WTC11 (cell line): Measurements from ENCODE around the gene FOXN3. TPM values are rescaled to one million over a fixed set of nuclear protein-coding genes. Genes with fewer than 3 reads are reported as not detected.
A peak's percentile ranks its signal among the peaks of the same experiment; 100 is the strongest.

ENCODE experiments used
- ATAC-seq: fragments of 200-7000 bp; cut with Tn5 transposase; 2 replicates; pipeline ENCODE4 v1.10.0; 2021; ENCODE audit warnings: mild to moderate bottlenecking, moderate library complexity
- CTCF ChIA-PET: fragments of 300-600 bp; sonication (Branson Sonifier 250); formaldehyde crosslinking; loops from one replicate; lab custom pipeline; 2021; ENCODE audit warnings: antibody characterized with exemption; lab: Charles Lee
- POLR2A ChIA-PET: fragments of 350-600 bp; sonication (Branson Sonifier 250); formaldehyde crosslinking; loops from one replicate; lab custom pipeline; 2021; ENCODE audit warnings: antibody characterized with exemption; lab: Charles Lee
- DNase-seq: peaks from one replicate; pipeline ENCODE4 v3.0.0; 2021; ENCODE audit warnings: low spot score
- H3K27ac Mint-ChIP-seq: 2 replicates; pipeline ENCODE4 v1.8.0; 2021; ENCODE audit warnings: mixed read lengths
- H3K27me3 Mint-ChIP-seq: 2 replicates; pipeline ENCODE4 v1.8.0; 2021; ENCODE audit warnings: low read depth, mild to moderate bottlenecking, moderate library complexity, mixed read lengths
- H3K36me3 Mint-ChIP-seq: 2 replicates; pipeline ENCODE4 v1.8.0; 2021; ENCODE audit warnings: mixed read lengths
- H3K4me1 Mint-ChIP-seq: 2 replicates; pipeline ENCODE4 v1.8.0; 2022; ENCODE audit warnings: mixed read lengths
- H3K4me3 Mint-ChIP-seq: 2 replicates; pipeline ENCODE4 v1.8.0; 2021; ENCODE audit warnings: mild to moderate bottlenecking, moderate library complexity, mixed read lengths
- H3K9me3 Mint-ChIP-seq: 2 replicates; pipeline ENCODE4 v1.8.0; 2021; ENCODE audit warnings: mixed read lengths
- CDX4 ChIP-seq: fragments of 250-450 bp; sonication (Bioruptor Pico); IDR thresholded peaks from 2 replicates; pipeline ENCODE4 v1.9.0; 2021; ENCODE audit warnings: moderate library complexity, mild to moderate bottlenecking, inconsistent platforms, borderline replicate concordance
- CREB1 ChIP-seq: sonication (generic); formaldehyde crosslinking; IDR thresholded peaks from 2 replicates; pipeline ENCODE4 v1.8.0; 2023; ENCODE audit warnings: mild to moderate bottlenecking, missing genetic modification reagents
- E2F5 ChIP-seq: sonication (generic); formaldehyde crosslinking; IDR thresholded peaks from 2 replicates; pipeline ENCODE4 v1.8.1; 2022; ENCODE audit warnings: mild to moderate bottlenecking, moderate library complexity, missing genetic modification reagents
- ELF4 ChIP-seq: sonication (generic); formaldehyde crosslinking; IDR thresholded peaks from 2 replicates; pipeline ENCODE4 v1.8.1; 2022; ENCODE audit warnings: low read depth, mild to moderate bottlenecking, moderate library complexity, missing genetic modification reagents
- ERG ChIP-seq: fragments of 250-450 bp; sonication (Bioruptor Pico); IDR thresholded peaks from 2 replicates; pipeline ENCODE4 v1.8.0; 2021; ENCODE audit warnings: mild to moderate bottlenecking
- ETV6 ChIP-seq: sonication (generic); formaldehyde crosslinking; IDR thresholded peaks from 2 replicates; pipeline ENCODE4 v1.8.1; 2022; ENCODE audit warnings: mild to moderate bottlenecking, missing genetic modification reagents
- FOXJ3 ChIP-seq: sonication (generic); formaldehyde crosslinking; IDR thresholded peaks from 2 replicates; pipeline ENCODE4 v1.9.0; 2021; ENCODE audit warnings: missing genetic modification reagents, mild to moderate bottlenecking, borderline replicate concordance
- FOXP4 ChIP-seq: sonication (generic); formaldehyde crosslinking; IDR thresholded peaks from 2 replicates; pipeline ENCODE4 v1.8.0; 2022; ENCODE audit warnings: mild to moderate bottlenecking, missing genetic modification reagents
- HMGA2 ChIP-seq: fragments of 250-450 bp; sonication (Bioruptor Pico); IDR thresholded peaks from 2 replicates; pipeline ENCODE4 v1.4.0; 2021; ENCODE audit warnings: mild to moderate bottlenecking, moderate library complexity
- MXD4 ChIP-seq: fragments of 250-450 bp; sonication (Bioruptor Pico); IDR thresholded peaks from 2 replicates; pipeline ENCODE4 v1.8.0; 2021; ENCODE audit warnings: mild to moderate bottlenecking, moderate library complexity, borderline replicate concordance
- NR3C1 ChIP-seq: sonication (generic); formaldehyde crosslinking; conservative IDR thresholded peaks from 2 replicates; pipeline ENCODE4 v1.8.1; 2023; ENCODE audit warnings: low read depth, mild to moderate bottlenecking, missing genetic modification reagents
- PRDM15 ChIP-seq: sonication (generic); formaldehyde crosslinking; IDR thresholded peaks from 2 replicates; pipeline ENCODE4 v1.8.0; 2022; ENCODE audit warnings: missing genetic modification reagents
- PRRX2 ChIP-seq: fragments of 250-450 bp; sonication (Bioruptor Pico); IDR thresholded peaks from 2 replicates; pipeline ENCODE4 v1.8.0; 2021; ENCODE audit warnings: mild to moderate bottlenecking
- RORB ChIP-seq: fragments of 250-450 bp; sonication (Bioruptor Pico); IDR thresholded peaks from 2 replicates; pipeline ENCODE4 v1.9.0; 2021; ENCODE audit warnings: mild to moderate bottlenecking
- TCF7 ChIP-seq: sonication (generic); formaldehyde crosslinking; IDR thresholded peaks from 2 replicates; pipeline ENCODE4 v1.8.0; 2022; ENCODE audit warnings: mild to moderate bottlenecking, low read depth, missing genetic modification reagents, moderate library complexity
- TEAD1 ChIP-seq: sonication (generic); formaldehyde crosslinking; IDR thresholded peaks from 2 replicates; pipeline ENCODE4 v1.8.0; 2022; ENCODE audit warnings: mild to moderate bottlenecking, missing genetic modification reagents
- USF1 ChIP-seq: sonication (generic); formaldehyde crosslinking; IDR thresholded peaks from 2 replicates; pipeline ENCODE4 v1.8.0; 2022; ENCODE audit warnings: mild to moderate bottlenecking, missing genetic modification reagents
- USF2 ChIP-seq: sonication (generic); formaldehyde crosslinking; IDR thresholded peaks from 2 replicates; pipeline ENCODE4 v1.8.1; 2023; ENCODE audit warnings: mild to moderate bottlenecking, missing genetic modification reagents, moderate library complexity
- ZNF425 ChIP-seq: fragments of 250-450 bp; sonication (Bioruptor Pico); conservative IDR thresholded peaks from 2 replicates; pipeline ENCODE4 v1.9.0; 2021; ENCODE audit warnings: mild to moderate bottlenecking
- ZNF671 ChIP-seq: fragments of 250-450 bp; sonication (Bioruptor Pico); IDR thresholded peaks from 2 replicates; pipeline ENCODE4 v1.8.0; 2021; ENCODE audit warnings: mild to moderate bottlenecking
- ZSCAN18 ChIP-seq: fragments of 250-450 bp; sonication (Bioruptor Pico); IDR thresholded peaks from 2 replicates; pipeline ENCODE4 v2.1.2; 2022; ENCODE audit warnings: mild to moderate bottlenecking, moderate library complexity
- total RNA-seq: library from RNA; stranded (reverse); gene quantifications from 3 replicates; pipeline ENCODE4 v1.2.3, GENCODE V29; 2021

Gene FOXN3
- total RNA-seq, 1 experiment from 2014 or later, result 170 TPM

GRCh38 chr14:89167705-89168104, 249.3 kb downstream of the FOXN3 start:
- TF ChIP-seq E2F5 (CRISPR knock-in tag) (no peak), RORB (CRISPR knock-in tag) (no peak), PRDM15 (CRISPR knock-in tag) (no peak), ERG (no peak), USF2 (no peak), FOXP4 (CRISPR knock-in tag) (no peak), ZNF671 (no peak), NR3C1 (no peak), CREB1 (CRISPR knock-in tag) (no peak), MXD4 (CRISPR knock-in tag) (no peak), ETV6 (CRISPR knock-in tag) (no peak), HMGA2 (CRISPR knock-in tag) (no peak), TEAD1 (no peak), FOXJ3 (no peak), TCF7 (CRISPR knock-in tag) (no peak), CDX4 (CRISPR knock-in tag) (no peak), PRRX2 (no peak), ELF4 (CRISPR knock-in tag) (no peak)
- Mint-ChIP-seq H3K27me3 (no peaks in the 10 kb centered on the region), H3K4me1 (peaks cover 15% of the 10 kb centered on the region), H3K9me3 (peaks cover 18% of the 10 kb centered on the region), H3K4me3 (no peak overlapping the region), H3K36me3 (peaks cover 53% of the 10 kb centered on the region), H3K27ac (no peak overlapping the region)
- DNase-seq (no peak), ATAC-seq (peak; percentile 78)
- CTCF ChIA-PET, result no interaction called here
- POLR2A ChIA-PET, result no interaction called here

- Mint-ChIP-seq H3K27me3 (no peaks in the 10 kb centered on the region), H3K27ac (no peak overlapping the region), H3K36me3 (peaks cover 53% of the 10 kb centered on the region), H3K4me3 (no peak overlapping the region), H3K4me1 (peaks cover 15% of the 10 kb centered on the region), H3K9me3 (peaks cover 8% of the 10 kb centered on the region)
- POLR2A ChIA-PET, result no interaction called here
- CTCF ChIA-PET, result no interaction called here
- no peak for DNase-seq
- ATAC-seq, result no peak
- no peak for TF ChIP-seq FOXP4 (CRISPR knock-in tag)
- no peak for TF ChIP-seq ZNF425
- no peak for TF ChIP-seq USF1 (CRISPR knock-in tag)
- no peak for TF ChIP-seq ZSCAN18
Observed at GRCh38 chr14:89166633-89167032, 250.4 kb downstream of the FOXN3 start.
